ENCODE results near the gene OR10A5.

- TF ChIP-seq CTCF (optimal IDR thresholded peaks at IDR 0.05 in 1 of 3, IDR thresholded peaks at IDR 0.05 in 1 of 3, conservative IDR thresholded peaks at IDR 0.05 in 1 of 3; ENCODE audit: extremely low read depth in 1 of 3, insufficient read depth in 2 of 3, low read length in 3 of 3) (no peak), EZH2 (IDR thresholded peaks at IDR 0.05; ENCODE audit: low read length) (no peak)
Observed at GRCh38 chr11:6864438-6864837, 19.0 kb downstream of the OR10A5 start.

Measured in keratinocyte (primary cell).